Stimulated activated CD4-positive, alpha-beta T cell treated with anti-CD3 and anti-CD28 coated beads, Interleukin-12 subunit alpha, Interleukin-12 subunit beta, amount 100 ng/mL, for 48 hours (primary cell): ENCODE data around the gene RRAGD.

Experiments
- DNase-seq, 3 donors: peaks; one replicate each; pipeline ENCODE4 v3.0.0-alpha.2; 2020; ENCODE audit warnings: low read depth in 2 of 3, low spot score in 1 of 3

RRAGD gene

DNA sequence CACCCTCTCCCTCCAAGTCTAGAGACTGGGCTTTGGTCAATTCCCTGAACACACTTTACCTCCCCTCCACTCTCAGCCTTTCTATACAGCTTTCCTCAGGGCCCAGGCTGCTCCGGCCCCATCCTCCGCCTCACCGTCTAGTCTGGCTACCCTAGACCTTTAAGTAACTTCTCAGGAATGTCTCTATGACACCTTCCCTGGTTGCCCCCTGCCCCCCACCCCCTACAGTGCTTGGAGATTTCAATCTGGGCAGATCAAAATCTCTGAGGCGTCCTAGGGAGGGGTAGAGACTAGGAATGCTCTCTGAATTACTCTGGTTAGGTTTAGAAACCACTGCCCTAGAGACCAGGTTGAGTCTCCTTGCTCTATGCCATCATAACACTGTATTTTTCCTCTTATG, 65.6 kb downstream of the RRAGD start:
- no peak for DNase-seq

- DNase-seq: no peak
Measured at GRCh38 chr6:89339565-89339964, 72.5 kb downstream of the RRAGD start.

- no peak for DNase-seq
Measured at GRCh38 chr6:89335164-89335563, 76.9 kb downstream of the RRAGD start.

DNA sequence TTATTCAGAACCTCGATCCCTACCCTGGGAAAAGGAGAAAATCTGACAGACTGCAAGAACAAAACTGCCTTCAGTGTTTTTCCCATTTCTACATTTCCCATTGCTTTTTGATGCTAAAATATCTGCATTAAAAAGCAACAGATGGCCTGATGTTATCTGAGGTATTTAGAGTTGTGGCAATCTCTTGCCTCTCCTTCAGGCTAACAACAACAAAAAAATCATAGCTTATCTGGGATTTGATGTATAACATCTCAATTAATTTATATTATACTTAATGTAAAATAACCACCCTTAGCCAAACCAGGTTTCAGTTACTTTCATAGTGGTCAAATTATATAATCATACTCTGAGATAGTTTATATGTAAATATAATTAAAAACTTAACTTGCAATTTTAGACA, 81.2 kb downstream of the RRAGD start:
- no peak for DNase-seq

DNA sequence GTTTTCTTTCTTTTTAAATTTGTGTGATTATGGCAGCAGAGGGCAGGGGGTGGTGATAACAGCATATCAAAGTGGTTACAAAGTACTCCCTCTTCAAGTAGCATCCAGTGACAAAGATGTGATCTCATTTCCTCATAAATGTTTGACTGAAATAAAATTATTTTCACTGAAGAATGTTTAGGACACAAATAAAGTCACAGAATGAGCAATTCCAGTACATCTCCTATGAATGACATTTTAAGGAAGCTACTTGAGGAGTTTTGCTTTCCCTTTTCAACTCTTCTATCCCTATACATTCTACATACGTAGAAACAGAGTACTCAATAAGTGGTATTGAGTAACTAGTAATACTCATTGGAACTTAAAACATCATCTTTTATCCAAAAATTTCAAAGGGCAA, 83.1 kb downstream of the RRAGD start:
- DNase-seq: no peak

DNA sequence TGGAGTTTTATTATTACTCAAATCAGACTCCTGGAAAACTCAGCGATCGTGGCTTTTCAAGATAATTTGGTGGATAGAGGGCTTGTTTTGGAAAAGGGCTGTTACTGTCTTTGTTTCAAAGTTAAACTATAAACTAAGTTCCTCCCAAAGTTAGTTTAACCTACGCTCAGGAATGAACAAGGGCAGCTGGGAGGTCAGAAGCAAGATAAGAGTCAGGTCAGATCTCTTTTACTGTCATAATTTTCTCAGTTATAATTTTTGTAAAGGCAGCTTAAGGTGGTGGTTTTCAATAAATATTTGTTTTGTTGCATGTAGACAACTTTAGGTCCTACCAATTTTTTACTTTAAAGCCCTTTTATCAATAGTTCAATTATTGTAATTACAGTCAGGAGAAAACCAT, 87.8 kb downstream of the RRAGD start:
- DNase-seq: no peak

GRCh38 chr6:89323511-89323971, 88.5 kb downstream of the RRAGD start:
- no peak for DNase-seq

DNA sequence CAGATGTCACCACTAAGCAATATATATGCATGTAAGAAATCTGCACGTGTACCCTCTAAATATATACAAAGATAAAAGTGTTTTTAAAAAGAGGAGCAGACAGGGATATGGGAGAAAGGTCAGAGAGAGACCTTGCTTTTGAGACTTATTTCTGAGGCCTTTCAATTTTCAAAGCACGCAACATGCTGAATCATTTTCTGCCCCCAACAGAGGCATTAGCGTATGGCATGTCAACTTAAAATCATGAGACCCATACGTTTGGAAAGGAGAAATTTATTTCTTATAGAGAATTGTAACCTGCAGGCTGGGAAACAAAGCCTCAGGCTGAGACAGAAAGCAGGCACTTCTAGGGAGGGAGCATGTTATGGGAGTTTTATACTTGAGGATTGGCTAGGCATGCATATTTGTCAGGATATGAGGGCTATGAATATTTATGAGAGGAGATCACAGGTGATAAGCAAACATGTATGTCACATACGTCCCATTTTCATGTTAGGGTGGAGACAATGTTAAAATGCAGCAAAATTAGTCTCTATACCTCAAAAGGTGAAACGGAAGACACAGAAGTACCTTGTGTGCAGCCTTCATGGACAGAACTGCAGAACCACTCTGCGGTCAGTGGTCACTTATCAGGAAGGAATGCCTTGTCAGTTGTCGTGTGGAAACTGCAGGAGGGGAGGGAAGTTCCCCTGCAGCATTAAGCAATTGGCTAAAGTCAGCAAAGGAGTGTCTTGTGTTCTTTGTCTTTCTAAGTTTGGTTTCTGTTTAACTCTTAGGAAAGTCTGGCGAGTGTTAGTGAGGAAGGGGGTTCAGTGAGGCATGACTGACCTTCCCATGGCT, 90.7 kb downstream of the RRAGD start:
- no peak for DNase-seq

- DNase-seq: no peak
Measured at GRCh38 chr6:89320012-89320559, 92.0 kb downstream of the RRAGD start.

DNA sequence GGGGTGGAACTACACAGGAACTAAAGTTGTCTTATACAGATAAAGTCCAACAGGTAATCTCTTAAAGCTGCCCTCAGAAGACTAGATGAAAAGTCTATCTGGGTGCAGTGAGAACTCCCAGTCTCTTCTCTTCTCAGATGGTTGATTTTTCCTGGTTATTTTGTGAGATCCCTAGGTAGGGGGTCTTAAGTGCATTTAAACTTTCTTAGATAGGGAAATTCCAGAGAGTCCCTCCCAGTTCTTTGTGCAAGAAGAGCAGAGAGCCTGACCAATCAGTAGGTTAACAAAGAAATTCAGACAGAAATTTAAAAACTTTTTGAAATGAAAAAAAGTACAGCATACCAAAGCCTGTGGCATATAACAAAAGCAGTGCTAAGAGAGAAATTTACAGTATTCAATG, 95.0 kb downstream of the RRAGD start:
- no peak for DNase-seq

DNA sequence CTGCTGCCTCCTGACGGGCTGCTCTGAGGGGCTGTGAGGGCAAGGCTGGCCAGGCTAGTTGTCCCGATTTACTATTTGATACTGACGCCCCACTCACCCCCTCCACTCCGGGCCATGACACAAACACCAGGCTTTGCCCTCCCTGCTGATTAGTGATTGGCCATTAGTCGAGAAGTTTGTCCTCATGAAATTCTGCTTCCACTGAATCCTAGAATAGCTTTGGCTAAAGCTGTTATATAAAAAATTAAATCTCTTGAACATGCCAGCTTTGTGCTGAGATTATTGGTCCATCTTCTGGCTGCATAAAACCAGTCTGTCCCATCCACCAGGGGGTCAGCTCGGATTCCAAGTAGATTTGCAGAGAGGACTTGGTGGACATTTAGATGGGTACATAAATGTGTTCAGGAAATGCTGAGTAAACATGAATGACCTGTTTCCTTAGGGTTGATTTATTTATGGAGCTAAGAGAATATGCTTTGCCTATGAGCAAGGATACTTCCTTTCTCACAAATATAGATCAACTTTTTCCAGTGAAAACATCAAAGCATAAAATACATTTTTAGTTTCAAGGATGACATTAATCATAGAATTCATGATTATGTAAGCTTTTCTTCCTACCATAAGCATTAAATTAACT, 96.7 kb downstream of the RRAGD start, which contains the start of gene GABRR2:
TSS of gene GABRR2 (minus strand) at position 51 of the 637 bp plus-strand sequence. CDS start 134 bp downstream, outside the sequence.
- no peak for DNase-seq

DNA sequence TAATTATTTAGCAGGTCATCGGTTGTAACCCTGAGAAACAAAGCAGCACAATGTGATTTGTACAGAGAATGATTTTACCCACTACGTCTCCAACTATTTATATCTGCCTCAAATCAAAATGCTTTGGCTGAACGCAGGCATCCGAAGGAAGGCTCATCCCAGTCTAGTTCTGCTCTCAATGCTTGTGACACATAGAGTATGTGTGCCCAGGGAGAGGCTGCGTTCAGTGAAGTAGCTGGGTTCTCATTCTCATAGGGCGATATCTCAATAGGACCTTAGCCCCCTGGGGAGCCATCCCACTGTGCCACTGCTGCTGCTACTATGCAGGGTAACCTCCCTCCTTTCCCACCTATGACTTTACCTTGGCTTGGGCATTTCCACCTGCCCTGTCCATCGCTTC, 97.4 kb downstream of the RRAGD start:
- no peak for DNase-seq
